ENCODE measurements around the gene FBXO28.
"Not testable (repeated sequence)": the region's sequence is repeated elsewhere in the genome, so short reads cannot be mapped to it uniquely, and the experiment has no call there.

The FBXO28 gene

GRCh38 chr1:224192082-224192788 lies 78.3 kb downstream of the FBXO28 start:
- DNase-seq = no peak

- DNase-seq = no peak
Observed at GRCh38 chr1:224193319-224193966, 79.5 kb downstream of the FBXO28 start.

GRCh38 chr1:224196813-224197600 lies 83.1 kb downstream of the FBXO28 start:
- no peak for DNase-seq

GRCh38 chr1:224198572-224198971 lies 84.7 kb downstream of the FBXO28 start:
- DNase-seq = no peak

GRCh38 chr1:224199679-224200078 lies 85.8 kb downstream of the FBXO28 start:
- no peak for DNase-seq

GRCh38 chr1:224201383-224201782 lies 87.5 kb downstream of the FBXO28 start:
- DNase-seq = no peak

- no peak for DNase-seq
Observed at GRCh38 chr1:224201853-224202252, 87.9 kb downstream of the FBXO28 start.

GRCh38 chr1:224203243-224204016 lies 89.5 kb downstream of the FBXO28 start:
- peak; percentile 61 for DNase-seq

GRCh38 chr1:224205438-224205840 lies 91.5 kb downstream of the FBXO28 start:
- peak; percentile 52 for DNase-seq

- DNase-seq = not testable (repeated sequence)
Observed at GRCh38 chr1:224205931-224206538, 92.1 kb downstream of the FBXO28 start.

GRCh38 chr1:224211206-224211962 lies 97.5 kb downstream of the FBXO28 start:
- no peak for DNase-seq
